Stimulated activated CD8-positive, alpha-beta memory T cell treated with anti-CD3 and anti-CD28 coated beads, Interleukin-12 subunit alpha, Interleukin-12 subunit beta, amount 100 ng/mL, for 24 hours (primary cell): ENCODE data around the gene NEBL.

Experiments used
- DNase-seq: peaks from one replicate; pipeline ENCODE4 v3.0.0-alpha.2; 2020; ENCODE audit errors: extremely low read depth

The NEBL gene

DNA sequence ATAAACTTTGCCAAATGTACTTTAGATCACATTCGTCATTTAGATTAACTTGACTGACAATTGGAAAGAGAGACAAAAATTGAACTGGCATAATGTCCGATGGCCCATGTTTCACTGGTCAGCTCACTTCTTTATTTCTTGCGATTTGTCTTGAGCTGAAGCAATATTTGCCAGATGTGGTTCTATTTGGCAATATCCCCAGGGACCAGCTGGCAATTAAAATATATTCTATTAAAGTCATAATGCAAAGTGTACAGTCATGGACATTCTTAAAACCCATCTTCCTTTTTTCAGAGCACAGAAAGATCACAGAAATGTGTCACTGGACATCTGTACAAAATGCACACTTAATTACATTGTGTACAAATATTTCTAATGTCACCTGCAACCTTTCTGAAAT is 26.3 kb downstream of the NEBL start:
- DNase-seq = no peak

DNA sequence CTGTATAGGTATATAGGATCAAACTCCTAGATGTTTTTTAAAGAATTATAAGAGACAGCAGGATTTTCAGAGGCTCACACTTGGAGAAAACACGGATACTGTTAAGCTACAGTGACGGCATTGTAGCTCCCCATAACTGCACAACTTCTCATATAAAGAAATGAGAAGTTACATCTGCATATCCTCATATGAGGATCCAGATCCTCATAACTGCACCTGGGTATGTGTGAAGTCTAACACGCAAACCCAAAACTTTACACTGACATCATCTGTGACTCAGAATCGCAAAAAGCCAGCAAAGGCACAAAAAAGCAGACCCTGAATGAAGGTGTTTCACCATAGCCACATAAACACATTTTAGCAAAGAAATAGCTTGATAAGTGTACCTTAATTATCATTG is 34.1 kb downstream of the NEBL start:
- DNase-seq = no peak

DNA sequence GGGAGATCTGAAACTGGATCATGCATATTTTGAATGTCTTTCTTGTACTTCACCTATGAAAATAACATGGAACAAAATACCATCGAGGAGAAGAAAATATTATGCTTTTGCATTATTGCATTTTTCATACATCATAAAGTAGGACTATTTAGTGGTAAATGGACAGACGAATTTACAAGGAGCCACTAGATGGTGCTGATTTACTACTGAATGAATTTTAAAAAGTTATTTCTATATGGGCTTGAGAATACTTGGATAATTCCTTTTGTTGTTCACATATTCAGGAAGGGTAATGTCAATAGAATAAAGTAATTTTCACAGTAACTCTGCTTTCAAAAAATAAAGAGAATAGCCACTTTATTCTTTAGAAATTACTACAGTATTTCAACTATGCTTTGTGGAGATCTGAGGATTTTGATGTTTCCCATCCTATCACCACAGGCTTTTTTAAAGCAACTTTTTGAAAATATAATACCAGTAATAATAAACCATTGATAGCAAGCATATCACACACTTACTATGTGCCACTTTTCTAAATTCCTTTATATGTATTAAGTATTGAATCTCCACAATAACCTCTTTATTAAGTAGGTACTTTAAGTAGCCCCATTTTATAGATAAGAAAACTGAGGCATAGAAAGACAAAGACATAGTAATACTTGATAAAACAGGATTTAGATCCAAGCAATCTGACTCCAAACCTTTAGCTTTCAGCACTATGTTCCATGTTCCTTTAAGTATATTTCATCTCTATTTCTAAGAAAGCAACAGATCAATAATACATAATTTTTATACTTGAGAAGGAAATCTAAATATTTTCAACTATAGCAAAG is 38.6 kb downstream of the NEBL start:
- DNase-seq = no peak

DNA sequence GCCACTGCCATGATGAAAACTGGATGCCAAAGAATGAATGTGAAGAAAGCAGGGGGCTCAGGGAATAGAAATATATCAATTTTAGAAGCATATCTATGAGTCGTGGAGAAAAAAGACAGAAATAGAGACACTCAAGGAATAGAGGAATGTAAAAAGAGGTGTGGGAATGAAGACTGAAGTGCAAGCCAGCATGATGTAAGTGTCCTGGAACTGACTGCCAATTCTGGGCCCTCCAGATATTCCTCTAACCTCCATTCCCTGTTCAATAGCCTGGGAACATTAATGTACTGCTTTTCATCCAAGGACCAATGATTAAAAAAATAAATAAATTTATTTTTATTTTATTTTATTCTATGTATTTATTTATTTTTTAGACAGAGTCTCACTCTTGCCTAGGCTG is 40.6 kb downstream of the NEBL start:
- DNase-seq = no peak

DNA sequence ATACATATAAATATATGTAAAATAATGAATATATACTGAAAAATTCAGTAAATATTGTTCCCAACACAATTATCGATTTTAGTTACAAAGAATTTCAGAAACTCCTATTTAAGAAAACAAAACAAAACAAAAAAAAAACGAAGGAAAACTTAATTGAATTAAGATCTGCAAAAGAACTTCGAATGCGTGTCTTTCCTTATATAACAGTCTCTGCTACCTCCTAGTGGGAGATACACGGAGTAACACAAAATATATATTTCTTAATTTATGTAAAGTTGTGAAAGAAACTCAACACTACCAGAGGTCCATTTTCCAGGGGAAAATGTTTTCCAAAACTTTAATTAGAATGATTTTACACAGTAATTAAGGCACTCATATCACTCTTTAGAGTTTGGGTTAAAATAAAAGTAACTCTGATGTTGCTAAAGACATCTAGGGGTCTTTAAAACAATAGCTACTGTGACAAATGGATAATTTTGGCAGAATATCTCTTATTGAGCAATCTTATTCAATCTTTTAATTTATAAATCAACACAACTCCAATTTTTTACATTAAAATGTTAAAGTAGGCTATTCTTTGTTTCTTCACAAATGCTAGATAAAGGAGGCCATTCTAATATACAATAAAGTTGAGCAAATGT is 41.6 kb downstream of the NEBL start:
- DNase-seq = no peak

DNA sequence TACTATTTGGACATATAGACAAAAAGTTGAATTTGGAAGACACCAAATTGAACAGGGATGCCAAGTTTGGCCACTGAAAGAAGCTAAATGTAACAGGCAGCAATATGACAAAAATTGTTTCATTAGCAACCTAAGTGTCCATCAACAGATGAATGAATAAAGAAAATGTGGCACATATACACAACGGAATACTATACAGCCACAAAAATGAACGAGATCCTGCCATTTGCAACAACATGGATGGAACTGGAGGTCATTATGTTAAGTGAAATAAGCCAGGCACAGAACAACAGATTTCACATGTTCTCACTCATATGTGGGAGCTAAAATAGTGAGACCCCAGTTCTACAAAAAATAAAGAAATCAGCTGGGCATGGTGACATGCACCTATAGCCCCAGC is 43.8 kb downstream of the NEBL start:
- DNase-seq = no peak

DNA sequence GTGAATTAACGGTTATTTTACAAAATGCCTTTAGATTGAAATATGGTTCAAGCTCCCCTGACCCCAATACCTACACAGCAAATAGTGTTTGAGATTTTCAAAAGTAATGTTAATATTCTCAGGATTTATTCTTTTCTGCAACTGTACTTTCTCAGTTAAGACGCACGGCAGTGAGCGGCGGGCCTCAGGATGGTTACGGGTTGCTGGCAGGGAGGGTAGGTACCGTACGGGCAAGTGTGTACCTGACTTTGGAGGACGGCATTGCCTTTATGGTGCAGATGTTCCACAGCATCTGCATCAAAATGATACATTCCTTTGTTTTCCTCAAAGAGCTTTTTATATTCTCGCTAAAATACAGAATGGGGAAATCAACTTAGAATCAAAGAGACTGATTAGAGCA is 44.8 kb downstream of the NEBL start:
- no peak for DNase-seq

DNA sequence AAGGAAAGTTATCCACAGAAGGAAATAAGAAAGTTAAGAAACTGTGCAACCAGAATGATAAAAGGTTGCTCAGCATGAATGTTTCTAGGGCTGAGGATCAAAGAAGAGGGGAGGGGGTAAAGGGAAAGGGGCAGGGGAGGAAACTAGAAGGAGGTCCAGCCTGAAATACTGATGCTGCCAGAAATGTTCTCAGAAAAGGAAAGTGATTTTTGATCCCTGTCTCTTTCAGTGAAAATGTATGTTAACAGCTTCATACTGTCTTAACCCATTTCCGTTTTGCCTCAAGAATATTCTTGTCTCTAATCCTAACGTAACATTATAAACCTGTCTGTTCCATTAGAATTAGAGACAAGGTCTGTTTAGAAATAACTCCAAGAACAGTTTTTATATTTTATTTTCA is 49.6 kb downstream of the NEBL start:
- DNase-seq = no peak

DNA sequence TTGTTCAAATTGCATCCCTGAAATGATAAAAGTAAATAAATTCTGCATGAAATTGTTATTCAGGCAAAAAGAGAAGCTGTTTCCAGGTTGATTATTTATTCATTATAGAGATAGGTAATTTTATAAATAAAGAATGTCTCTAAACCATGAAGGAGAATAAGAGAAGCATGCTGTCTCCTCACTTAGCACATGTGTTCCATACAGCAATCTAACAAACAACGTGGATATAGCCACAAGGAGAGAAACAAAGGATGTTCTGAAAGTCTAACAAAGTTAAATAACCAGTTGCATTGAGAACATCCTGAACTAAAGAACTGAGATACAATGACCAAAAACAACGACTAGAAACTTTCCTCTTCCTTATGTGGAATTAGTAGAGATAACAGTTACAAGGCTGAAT is 50.8 kb downstream of the NEBL start:
- DNase-seq = no peak

DNA sequence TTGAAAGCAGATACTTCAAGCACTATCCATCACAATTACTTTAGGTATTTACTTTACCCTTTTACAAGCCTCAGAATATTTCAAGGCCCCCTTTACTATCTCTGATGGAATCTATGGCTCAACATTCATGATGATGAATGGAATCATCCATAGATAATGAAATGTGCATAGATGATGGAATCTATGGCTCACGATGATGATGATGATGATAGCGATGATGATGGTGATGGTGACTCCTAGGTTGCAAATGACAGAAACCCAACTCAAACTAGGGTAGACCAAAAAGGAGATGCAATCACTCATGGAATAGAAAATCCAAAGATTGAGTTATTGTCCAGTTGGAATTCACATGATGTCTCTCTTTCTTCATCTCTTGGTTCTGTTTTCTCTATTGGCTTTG is 55.7 kb downstream of the NEBL start:
- DNase-seq = no peak

DNA sequence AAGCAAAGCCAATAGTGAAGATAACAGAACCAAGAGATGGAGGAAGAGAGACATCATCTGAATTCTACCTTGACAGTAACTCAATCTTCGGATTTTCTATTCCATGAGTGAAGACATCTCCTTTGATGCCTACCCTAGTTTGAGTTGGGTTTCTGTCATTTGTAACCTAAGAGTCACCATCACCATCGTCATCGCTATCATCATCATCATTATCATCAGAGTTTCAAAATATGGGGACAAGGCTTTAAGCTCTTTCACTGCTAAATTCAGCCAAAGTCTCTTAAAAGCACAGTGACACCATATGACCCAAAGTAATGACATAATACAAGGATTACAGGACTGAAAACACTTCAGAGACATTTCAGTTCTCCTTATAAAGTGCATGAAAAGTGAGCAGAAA is 57.2 kb downstream of the NEBL start:
- no peak for DNase-seq

DNA sequence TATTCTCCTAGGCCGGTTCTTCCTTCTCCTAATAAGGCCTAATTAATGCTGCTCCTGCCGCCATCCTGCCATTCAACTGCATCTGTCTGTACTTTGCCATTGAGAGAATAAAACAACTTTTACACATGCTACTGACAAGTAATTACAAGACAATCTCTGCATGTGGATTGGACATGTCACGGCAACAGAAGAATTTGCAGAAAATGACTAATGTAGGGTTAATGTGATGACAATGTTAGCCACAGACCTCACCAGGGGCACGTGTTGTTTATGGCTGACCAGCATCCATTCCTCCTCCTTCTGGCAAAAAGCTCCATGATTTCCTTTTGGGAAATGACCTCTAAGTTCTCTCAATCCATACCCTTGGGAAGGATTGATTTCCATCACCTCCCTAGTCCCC is 58.0 kb downstream of the NEBL start:
- DNase-seq = no peak

DNA sequence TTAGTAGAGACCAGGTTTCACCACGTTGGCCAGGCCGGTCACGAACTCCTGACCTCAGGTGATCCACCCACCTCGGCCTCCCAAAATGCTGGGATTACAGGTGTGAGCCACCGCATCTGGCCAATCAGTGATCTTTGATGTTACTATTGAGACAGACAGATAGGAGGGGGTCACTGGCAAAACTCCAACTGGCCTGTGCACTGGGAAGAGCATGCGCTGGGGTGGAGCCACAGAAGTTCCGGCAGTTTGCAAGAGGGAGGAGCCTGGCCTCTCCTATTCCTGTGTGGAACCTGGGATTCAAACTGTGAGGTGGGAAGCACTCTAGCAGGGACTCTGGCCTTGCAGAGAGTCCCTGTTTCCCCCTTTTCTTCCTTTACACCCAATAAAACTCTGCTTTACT is 60.7 kb downstream of the NEBL start:
- no peak for DNase-seq

DNA sequence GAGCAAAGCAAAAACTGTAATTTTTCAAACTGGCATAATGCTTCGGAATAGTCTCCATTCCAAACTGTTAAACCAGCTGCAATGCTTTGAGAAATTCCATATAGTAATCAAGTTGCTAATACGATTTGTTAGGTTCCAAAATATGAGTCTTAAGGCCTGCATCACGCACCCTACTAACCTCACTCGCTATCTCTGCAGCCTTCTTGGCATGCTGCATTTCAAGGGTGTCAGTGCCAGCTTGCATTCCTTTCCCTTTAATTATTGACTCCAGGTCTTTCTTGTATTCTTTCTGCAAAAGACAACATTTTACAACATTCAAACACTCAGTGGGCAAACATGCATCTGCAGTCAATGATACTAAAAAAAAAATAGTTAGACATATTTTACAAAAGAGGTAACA is 61.8 kb downstream of the NEBL start:
- no peak for DNase-seq

DNA sequence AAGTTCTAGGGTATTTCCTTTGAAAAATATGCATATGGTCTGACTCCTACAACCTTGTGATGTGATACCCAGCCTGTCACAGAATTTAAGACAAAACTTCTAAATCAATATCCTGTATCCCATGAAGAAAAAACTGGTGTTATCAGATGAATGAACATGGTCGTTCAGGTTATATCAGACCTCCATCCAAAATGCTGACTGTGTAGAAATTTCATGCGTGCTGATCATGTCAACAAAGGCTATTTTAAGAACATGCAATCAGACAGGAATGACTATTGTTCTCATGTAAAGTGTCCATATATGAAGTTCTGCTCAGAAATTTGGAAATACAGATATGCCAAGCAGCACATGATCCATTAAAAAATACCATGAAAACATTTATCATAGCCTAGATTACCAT is 62.3 kb downstream of the NEBL start:
- no peak for DNase-seq

DNA sequence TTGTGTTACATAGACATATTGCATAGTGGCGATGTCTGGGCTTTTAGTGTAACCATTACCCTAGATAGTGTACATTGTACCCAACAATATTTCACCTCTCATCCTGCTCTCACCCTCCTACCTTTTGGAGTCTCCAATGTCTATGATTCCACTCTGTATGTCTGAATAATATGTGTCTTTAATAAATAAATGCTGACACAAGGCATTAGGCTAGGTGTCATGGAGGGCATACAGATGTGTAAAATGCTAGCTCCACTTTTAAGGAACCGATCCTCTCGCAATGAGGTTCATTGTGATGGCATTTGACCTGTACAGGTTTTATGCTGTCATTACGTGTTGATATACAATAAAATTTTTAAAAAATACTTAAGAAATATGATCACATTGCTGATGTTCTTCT is 74.3 kb downstream of the NEBL start:
- DNase-seq = no peak

DNA sequence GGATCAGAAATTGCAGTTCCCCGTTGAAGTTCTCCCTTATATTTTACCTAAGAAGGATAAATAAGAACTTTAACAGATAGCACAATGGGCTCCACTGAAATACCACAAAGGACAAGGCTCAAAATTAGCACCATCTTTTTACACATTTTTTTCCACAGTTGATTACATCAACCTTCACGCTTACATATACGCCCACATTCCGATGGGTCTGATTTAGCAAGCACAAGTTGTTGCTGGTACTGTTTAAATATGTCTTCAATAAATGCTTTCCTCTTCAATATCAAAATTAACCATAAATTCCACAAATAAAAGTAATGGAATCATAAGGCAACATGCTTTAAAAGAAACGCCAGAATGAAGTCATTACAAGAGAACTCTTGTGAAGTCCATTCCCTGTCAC is 79.5 kb downstream of the NEBL start:
- DNase-seq = no peak

DNA sequence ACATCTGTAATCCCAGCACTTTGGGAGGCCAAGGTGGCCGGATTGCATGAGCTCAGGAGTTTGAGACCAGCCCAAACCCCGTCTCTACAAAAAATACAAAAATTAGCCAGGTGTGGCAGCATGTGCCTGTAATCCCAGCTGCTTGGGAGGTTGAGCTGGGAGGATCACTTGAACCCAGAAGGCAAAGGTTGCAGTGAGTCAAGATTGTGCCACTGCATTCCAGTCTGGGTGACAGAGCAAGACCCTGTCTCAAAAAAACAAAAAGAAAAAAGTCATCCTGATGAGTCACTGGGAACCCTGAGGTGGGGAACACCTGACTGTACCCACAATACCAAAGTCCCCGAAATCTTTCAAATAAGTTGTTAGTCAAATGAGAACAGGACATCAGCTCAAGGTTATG is 80.0 kb downstream of the NEBL start:
- no peak for DNase-seq

DNA sequence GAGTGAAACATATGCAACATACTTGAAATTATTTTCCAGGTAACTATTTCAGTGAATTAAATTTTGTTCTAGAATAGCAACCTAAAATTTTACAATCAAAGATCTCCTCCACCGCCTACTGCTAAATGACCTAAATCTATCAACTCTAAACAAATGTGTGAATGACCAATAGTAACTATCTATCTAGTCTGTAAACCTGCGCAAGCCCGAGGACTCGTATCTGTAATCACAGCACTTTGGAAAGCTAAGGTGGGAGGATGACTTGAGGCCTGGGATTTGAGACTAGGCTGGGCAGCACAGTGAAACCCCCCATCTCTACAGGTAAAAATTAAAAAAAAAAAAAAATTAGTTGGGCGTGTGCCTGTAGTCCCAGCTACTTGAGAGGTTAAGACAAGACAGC is 83.0 kb downstream of the NEBL start:
- DNase-seq = no peak

DNA sequence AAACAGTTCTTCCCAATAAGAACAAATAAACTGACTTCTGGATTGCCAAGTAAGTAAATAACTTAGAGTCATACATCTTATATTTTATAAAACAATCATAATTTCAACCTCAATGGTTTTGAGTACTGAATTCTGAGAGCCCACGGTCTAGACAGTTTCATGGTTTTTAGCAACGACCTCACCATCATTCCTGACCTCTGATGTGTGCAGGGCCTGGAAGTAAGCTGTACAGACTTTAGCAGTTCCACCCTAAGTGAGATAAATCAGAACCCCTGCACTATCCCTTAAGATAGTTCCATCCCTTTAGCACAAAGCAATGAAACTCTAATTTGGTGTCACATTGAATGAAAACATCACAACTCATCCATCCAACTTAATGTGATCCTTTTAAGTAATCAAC is 86.0 kb downstream of the NEBL start:
- DNase-seq = no peak

DNA sequence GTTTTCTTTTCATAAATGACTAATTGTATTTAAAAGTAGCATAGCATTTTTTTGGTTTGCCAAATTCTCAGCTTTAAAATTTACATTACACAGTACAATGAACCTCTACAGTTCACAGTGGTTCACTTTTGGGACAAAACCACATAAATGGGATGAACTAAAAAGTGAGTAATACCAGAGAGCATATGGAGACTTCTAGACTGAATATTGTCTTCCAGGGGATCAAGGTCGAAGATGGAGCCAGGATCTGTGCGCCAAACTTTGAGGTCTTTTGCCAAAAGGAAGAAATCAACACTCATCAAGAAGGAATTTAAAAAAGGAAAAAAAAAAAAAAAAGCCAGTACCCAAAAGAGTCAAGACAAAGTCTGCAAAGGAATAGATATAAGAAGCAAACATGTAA is 87.5 kb downstream of the NEBL start:
- no peak for DNase-seq

DNA sequence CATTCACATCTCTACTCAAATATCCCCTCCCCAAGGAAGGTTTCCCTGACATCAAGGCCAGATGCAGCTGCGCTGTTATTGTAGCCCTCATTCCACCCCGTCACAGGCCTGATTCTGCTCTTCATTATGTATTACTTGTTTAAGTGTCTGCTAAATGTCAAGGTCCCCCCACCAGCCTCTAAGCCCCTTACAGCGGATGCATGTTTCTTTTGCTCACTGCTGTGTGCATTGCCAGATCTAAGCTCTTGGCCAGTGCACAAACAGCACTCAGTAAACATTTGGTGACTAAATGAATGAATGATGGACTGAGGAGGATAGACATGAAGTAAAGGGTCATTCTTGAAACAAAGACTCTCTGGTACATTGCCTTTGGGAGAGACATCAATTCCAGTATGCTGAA is 90.6 kb downstream of the NEBL start:
- DNase-seq = no peak

DNA sequence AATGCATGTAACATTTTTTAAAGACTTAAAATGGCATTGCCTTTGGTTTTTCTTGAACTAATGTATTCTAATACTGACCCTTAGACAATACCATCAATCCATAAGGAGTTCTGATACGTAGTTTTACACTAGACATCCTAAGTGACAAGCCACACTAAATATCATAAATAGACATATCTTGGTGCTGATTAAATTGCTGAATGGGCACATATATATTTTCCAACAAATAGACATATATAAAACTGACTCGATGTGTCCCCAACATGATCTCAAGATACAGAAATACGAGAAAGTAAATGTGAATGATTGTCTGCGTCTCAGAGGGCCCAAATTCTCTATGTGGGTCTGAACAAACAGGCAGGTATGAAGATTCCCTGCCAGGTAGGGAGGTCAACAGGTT is 99.8 kb downstream of the NEBL start:
- no peak for DNase-seq

DNA sequence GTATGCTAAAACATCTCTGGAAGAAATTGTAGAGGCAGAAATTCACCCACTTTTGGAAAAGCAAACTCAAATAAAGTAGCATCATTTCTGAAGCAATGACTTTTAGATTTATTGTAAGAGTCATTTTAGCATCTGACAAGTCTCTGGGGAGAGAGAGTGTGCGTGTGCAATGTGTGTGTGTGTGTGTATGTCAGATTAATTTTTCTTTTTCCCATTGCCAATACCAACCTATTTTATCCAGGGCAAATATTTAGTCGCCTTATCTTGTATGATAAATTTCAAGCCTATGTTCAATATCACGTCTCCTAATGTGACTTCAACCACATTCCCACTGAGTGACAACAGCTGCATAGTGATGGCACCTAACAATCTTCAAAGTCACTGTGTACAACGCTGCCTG is 101.7 kb downstream of the NEBL start:
- DNase-seq = no peak
